H1 (cell line): ENCODE data around the gene EIF4A3. TPM values are rescaled to one million over a fixed set of nuclear protein-coding genes. Genes with fewer than 3 reads are reported as not detected.

Experiments
- CTCF ChIA-PET: fragments of 300-600 bp; sonication (Branson Sonifier 250); formaldehyde crosslinking; loops from one replicate; lab custom pipeline; 2021; ENCODE audit not compliant: partially characterized antibody; lab: Charles Lee
- POLR2A ChIA-PET: fragments of 300-600 bp; sonication (Branson Sonifier 250); formaldehyde crosslinking; loops from one replicate; lab custom pipeline; 2021; ENCODE audit warnings: inconsistent platforms; ENCODE audit not compliant: partially characterized antibody; lab: Charles Lee
- DNase-seq, 2 experiments: peaks; one replicate each; pipeline versions ENCODE4 v3.0.0 to v3.0.0-alpha.2; 2010 to 2022; ENCODE audit warnings: low spot score in 2 of 2, low read depth in 1 of 2, mixed read lengths in 1 of 2
- FAIRE-seq: peaks from 2 replicates; lab custom pipeline; 2011; peaks lifted over from hg19 to GRCh38; lab: Jason Lieb, UNC
- H2AFZ ChIP-seq: 2 replicates; pipeline ENCODE4 v1.8.1; 2012; ENCODE audit warnings: low read length, inconsistent platforms
- H2AK5ac ChIP-seq: 2 replicates; pipeline ENCODE4 v1.6.1; 2013; ENCODE audit warnings: low read depth, low read length
- H2BK120ac ChIP-seq: replicated peaks from 2 replicates; pipeline ENCODE3; 2013; ENCODE audit warnings: low read depth, low read length, inconsistent platforms
- H2BK12ac ChIP-seq: 2 replicates; pipeline ENCODE4 v1.6.1; 2013; ENCODE audit warnings: low read depth, low read length
- H2BK15ac ChIP-seq: 2 replicates; pipeline ENCODE4 v1.6.1; 2013; ENCODE audit warnings: low read length
- H2BK20ac ChIP-seq: 2 replicates; pipeline ENCODE4 v1.6.1; 2013; ENCODE audit warnings: low read length
- H2BK5ac ChIP-seq: 2 replicates; pipeline ENCODE4 v1.6.1; 2013; ENCODE audit warnings: low read depth, low read length
- H3K14ac ChIP-seq: 2 replicates; pipeline ENCODE4 v1.6.1; 2013; ENCODE audit warnings: inconsistent platforms; ENCODE audit not compliant: insufficient read length
- H3K18ac ChIP-seq: 2 replicates; pipeline ENCODE4 v1.6.1; 2013; ENCODE audit warnings: low read length; ENCODE audit errors: extremely low read depth
- H3K23ac ChIP-seq: 2 replicates; pipeline ENCODE4 v1.6.1; 2013; ENCODE audit warnings: inconsistent platforms; ENCODE audit not compliant: insufficient read length
- H3K23me2 ChIP-seq: 2 replicates; pipeline ENCODE4 v1.6.1; 2013; ENCODE audit warnings: low read depth, low read length
- H3K27ac ChIP-seq: 2 replicates; pipeline ENCODE4 v1.6.1; 2011; ENCODE audit warnings: low read depth, low read length, inconsistent platforms
- H3K27me3 ChIP-seq, 4 experiments: replicated peaks in 1 of 4; 1 replicate in 1 of 4; 2 replicates in 3 of 4; pipeline versions ENCODE4 v1.6.1 to v1.8.1; 2011 to 2013; ENCODE audit warnings: low read length in 3 of 4, mild to moderate bottlenecking in 3 of 4, inconsistent platforms in 2 of 4, mixed read lengths in 2 of 4, moderate library complexity in 1 of 4; ENCODE audit not compliant: control insufficient read depth in 3 of 4, insufficient read depth in 3 of 4; ENCODE audit errors: extremely low read depth in 1 of 4
- H3K36me3 ChIP-seq, 4 experiments: 2 replicates each; pipeline versions ENCODE4 v1.6.1 to v1.8.1; 2011 to 2013; ENCODE audit warnings: mild to moderate bottlenecking in 4 of 4, low read length in 3 of 4, moderate library complexity in 2 of 4, control low read depth in 1 of 4, inconsistent platforms in 1 of 4; ENCODE audit not compliant: insufficient read depth in 4 of 4, control insufficient read depth in 2 of 4
- H3K4ac ChIP-seq: replicated peaks from 2 replicates; pipeline ENCODE3; 2013; ENCODE audit warnings: low read length, low read depth, mixed read lengths, inconsistent platforms; ENCODE audit not compliant: insufficient read length
- H3K4me1 ChIP-seq, 4 experiments: replicated peaks in 1 of 4; 1 replicate in 1 of 4; 2 replicates in 3 of 4; pipeline versions ENCODE4 v1.6.1 to v1.8.1; 2011 to 2013; ENCODE audit warnings: low read length in 3 of 4, inconsistent platforms in 2 of 4, mixed read lengths in 1 of 4; ENCODE audit not compliant: insufficient read depth in 4 of 4, control insufficient read depth in 3 of 4
- H3K4me2 ChIP-seq, 2 experiments: 2 replicates each; pipeline versions ENCODE4 v1.6.1 to v1.8.1; 2011 to 2013; ENCODE audit warnings: low read depth in 2 of 2, low read length in 2 of 2, control low read depth in 1 of 2, inconsistent platforms in 1 of 2, mild to moderate bottlenecking in 1 of 2; ENCODE audit not compliant: insufficient read depth in 1 of 2
- H3K4me3 ChIP-seq, 4 experiments: fragments of 200-600, 300-600 bp in 1 of 4; sonication (generic), shearing (Covaris generic), sonication (Bioruptor Twin) in 1 of 4; 2 replicates each; pipeline versions ENCODE4 v1.5.1 to v1.8.1; 2011 to 2016; ENCODE audit warnings: low read length in 4 of 4, low read depth in 3 of 4, control low read depth in 2 of 4, inconsistent platforms in 2 of 4, mild to moderate bottlenecking in 2 of 4, mixed read lengths in 1 of 4, moderate library complexity in 1 of 4; ENCODE audit not compliant: insufficient read depth in 2 of 4; ENCODE audit errors: extremely low read depth in 1 of 4
- H3K56ac ChIP-seq: replicated peaks from 2 replicates; pipeline ENCODE3; 2013; ENCODE audit warnings: low read depth, mild to moderate bottlenecking, mixed read lengths, low read length, inconsistent platforms; ENCODE audit not compliant: insufficient read length
- H3K79me1 ChIP-seq: 2 replicates; pipeline ENCODE4 v1.6.1; 2013; ENCODE audit warnings: low read depth, low read length, control low read depth
- H3K79me2 ChIP-seq, 2 experiments: 2 replicates each; pipeline versions ENCODE4 v1.6.1 to v1.8.1; 2012 to 2013; ENCODE audit warnings: low read length in 2 of 2, mild to moderate bottlenecking in 2 of 2, inconsistent platforms in 1 of 2; ENCODE audit not compliant: insufficient read depth in 2 of 2, control insufficient read depth in 1 of 2
- H3K9ac ChIP-seq, 4 experiments: replicated peaks in 1 of 4; 1 replicate in 1 of 4; 2 replicates in 3 of 4; pipeline versions ENCODE4 v1.6.1 to v1.8.1; 2011 to 2013; ENCODE audit warnings: low read depth in 3 of 4, low read length in 3 of 4, control low read depth in 2 of 4, mild to moderate bottlenecking in 2 of 4, moderate library complexity in 2 of 4, inconsistent platforms in 1 of 4; ENCODE audit errors: extremely low read depth in 1 of 4
- H3K9me3 ChIP-seq, 2 experiments: 2 replicates each; pipeline versions ENCODE4 v1.6.1 to v1.8.1; 2012 to 2013; ENCODE audit warnings: mild to moderate bottlenecking in 2 of 2, moderate library complexity in 2 of 2, control low read depth in 1 of 2, inconsistent platforms in 1 of 2, low read depth in 1 of 2, low read length in 1 of 2, mixed read lengths in 1 of 2; ENCODE audit not compliant: insufficient read depth in 2 of 2
- H4K20me1 ChIP-seq, 2 experiments: replicated peaks in 1 of 2; 2 replicates each; pipeline versions ENCODE3 to v1.8.1; 2011 to 2013; ENCODE audit warnings: inconsistent platforms in 2 of 2, low read length in 2 of 2, mild to moderate bottlenecking in 1 of 2; ENCODE audit not compliant: insufficient read depth in 2 of 2, control insufficient read depth in 1 of 2
- H4K5ac ChIP-seq: 2 replicates; pipeline ENCODE4 v1.6.1; 2013; ENCODE audit warnings: low read length, low read depth, mixed read lengths, inconsistent platforms; ENCODE audit not compliant: insufficient read length
- H4K8ac ChIP-seq: 2 replicates; pipeline ENCODE4 v1.8.0; 2013; ENCODE audit warnings: mild to moderate bottlenecking, moderate library complexity, low read length, inconsistent platforms; ENCODE audit not compliant: insufficient read depth; ENCODE audit errors: extremely low read depth
- H4K91ac ChIP-seq: replicated peaks from 2 replicates; pipeline ENCODE3; 2013; ENCODE audit warnings: low read length, mixed read lengths, inconsistent platforms; ENCODE audit not compliant: insufficient read length
- BACH1 ChIP-seq: IDR thresholded peaks from 2 replicates; pipeline ENCODE4 v1.6.1; 2012; ENCODE audit warnings: low read length, improper control_type of control experiment
- CHD1 ChIP-seq: IDR thresholded peaks from 2 replicates; pipeline ENCODE4 v1.6.1; 2012; ENCODE audit warnings: low read depth, low read length, improper control_type of control experiment
- CREB1 ChIP-seq: IDR thresholded peaks from 2 replicates; pipeline ENCODE4 v1.6.1; 2012; ENCODE audit warnings: inconsistent platforms
- JUND ChIP-seq: IDR thresholded peaks from 2 replicates; pipeline ENCODE4 v1.6.1; 2011; ENCODE audit warnings: mild to moderate bottlenecking, improper control_type of control experiment, low read length
- KDM1A ChIP-seq: fragments of 200-600, 300-600 bp; sonication (generic); IDR thresholded peaks from 2 replicates; pipeline ENCODE4 v1.7.1; 2016; ENCODE audit warnings: mild to moderate bottlenecking, low read length, borderline replicate concordance
- MAFK ChIP-seq: IDR thresholded peaks from 2 replicates; pipeline ENCODE4 v1.6.1; 2012; ENCODE audit warnings: low read depth, mild to moderate bottlenecking, improper control_type of control experiment, low read length
- NANOG ChIP-seq: IDR thresholded peaks from 2 replicates; pipeline ENCODE4 v1.6.1; 2011; ENCODE audit warnings: low read length, low read depth, mild to moderate bottlenecking, inconsistent platforms; ENCODE audit not compliant: insufficient read depth, poor library complexity, severe bottlenecking
- RFX5 ChIP-seq: IDR thresholded peaks from 2 replicates; pipeline ENCODE4 v1.6.1; 2011; ENCODE audit warnings: low read depth, low read length, improper control_type of control experiment, borderline replicate concordance
- RNF2 ChIP-seq: fragments of 200-900, 300-1000 bp; sonication (generic); IDR thresholded peaks from 2 replicates; pipeline ENCODE4 v1.7.1; 2016; ENCODE audit warnings: borderline replicate concordance, low read depth, mild to moderate bottlenecking, antibody characterized with exemption, low read length; ENCODE audit not compliant: poor library complexity, severe bottlenecking; ENCODE audit errors: missing control alignments
- SIRT6 ChIP-seq: IDR thresholded peaks from one replicate; pipeline ENCODE4 v1.7.1; 2012; ENCODE audit warnings: low read length, inconsistent platforms
- TAF1 ChIP-seq: IDR thresholded peaks from 2 replicates; pipeline ENCODE4 v1.6.1; 2011; ENCODE audit warnings: mild to moderate bottlenecking, low read depth, low read length
- YY1 ChIP-seq: IDR thresholded peaks from 2 replicates; pipeline ENCODE4 v1.6.1; 2011; ENCODE audit warnings: low read depth, mild to moderate bottlenecking, low read length
- WGBS, 2 experiments: shearing (Covaris generic) in 1 of 2; methylation state at CpG; one replicate each; pipeline versions ENCODE4 v1.1.6 to v1.1.7; 2013 to 2015; ENCODE audit warnings: low lambda C conversion rate in 2 of 2, mixed read lengths in 2 of 2, inconsistent platforms in 1 of 2, low coverage in 1 of 2, missing lambda C conversion rate in 1 of 2; ENCODE audit not compliant: insufficient replicate concordance in 2 of 2, insufficient coverage in 1 of 2, insufficient read length in 1 of 2; ENCODE audit errors: extremely low coverage in 1 of 2, missing lambda C conversion rate in 1 of 2; 5-methylcytosine and 5-hydroxymethylcytosine counted together
- polyA plus RNA-seq, 7 experiments: library from polyadenylated mRNA; depleted of rRNA in 3 of 7; stranded (reverse) in 5 of 7; unstranded in 2 of 7; fragments of >200 nt in 5 of 7; fragments of 200-250 nt in 2 of 7; gene quantifications; 1 replicate in 5 of 7; 2 replicates in 1 of 7; 4 replicates in 1 of 7; pipeline versions ENCODE4 v1.2.1 to v1.2.3, GENCODE V29; 2011 to 2013; ENCODE audit warnings: missing spikeins in 2 of 7, mixed read lengths in 2 of 7
- total RNA-seq: library from RNA; stranded (reverse); fragmentation: NEBNext Ultra II Directional; extraction: Animal tissue kit (Norgen Biotek cat#: 25700); gene quantifications from 2 replicates; pipeline ENCODE4 v1.2.1, GENCODE V29; 2021
- TF ChIP-seq, protein P1 (sequence below): IDR thresholded peaks from 2 replicates; pipeline ENCODE4 v1.6.1; 2012; ENCODE audit warnings: low read length, inconsistent platforms

Gene EIF4A3
- total and polyA plus RNA-seq, 2 of the 8 experiments (the other 6 are each of a cell fraction or from before 2014, with no cell fraction given) = 142 to 146 TPM

DNA sequence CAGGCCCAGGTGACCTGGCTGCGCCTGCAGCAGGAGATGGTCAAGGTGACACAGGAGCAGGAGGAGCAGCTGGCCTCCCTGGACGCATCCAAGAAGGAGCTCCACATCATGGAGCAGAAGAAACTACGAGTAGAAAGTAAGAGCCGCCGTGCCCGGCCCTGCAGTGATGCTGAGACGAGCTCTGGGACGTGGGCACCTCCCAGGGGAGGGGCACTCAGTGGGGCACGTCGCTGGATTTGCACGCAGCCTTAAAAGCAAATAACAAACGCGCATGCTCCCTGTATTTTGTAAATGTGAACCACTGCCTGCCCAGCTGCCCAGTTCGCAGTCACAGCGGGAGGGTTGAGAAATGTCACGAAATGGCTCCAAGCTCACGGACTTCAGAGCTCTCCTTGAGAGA, 60.8 kb downstream of the EIF4A3 start:
- Histone ChIP-seq H3K79me2 (no peaks in the 10 kb centered on the region), H3K79me1 (no peaks in the 10 kb centered on the region), H3K4me3 (no peak overlapping the region), H3K18ac (no peak overlapping the region), H2BK120ac (no peak overlapping the region), H3K23ac (no peak overlapping the region), H3K14ac (no peak overlapping the region), H2BK20ac (no peak overlapping the region), H3K9ac (no peak overlapping the region), H3K27ac (no peak overlapping the region), H2AK5ac (no peak overlapping the region), H2BK15ac (no peak overlapping the region), H3K23me2 (no peaks in the 10 kb centered on the region), H2BK12ac (no peak overlapping the region), H3K4ac (no peak overlapping the region), H4K8ac (no peak overlapping the region), H3K27me3 (no peaks in the 10 kb centered on the region), H2BK5ac (no peak overlapping the region), H3K36me3 (no peaks in the 10 kb centered on the region), H3K9me3 (no peaks in the 10 kb centered on the region), H4K5ac (no peak overlapping the region), H3K56ac (no peak overlapping the region), H3K4me2 (no peak overlapping the region), H2AFZ (no peak overlapping the region), H3K4me1 (peaks cover 0 to 5% (median 1%) of the 10 kb centered on the region in 4 experiments; a peak in 4 of 7 replicates), H4K20me1 (no peaks in the 10 kb centered on the region), H4K91ac (no peak overlapping the region)
- POLR2A ChIA-PET = interaction anchor here (1.0 to 2.2 kb wide), 2 partner anchors 15 to 38 kb away, joined by 5 to 8 read pairs; partner anchors contain the start of gene GAA
- CTCF ChIA-PET = interaction anchor here (0.6 to 2.3 kb wide), 11 partner anchors 9 to 267 kb away, joined by 3 to 8 read pairs (median 3); partner anchors contain the start of gene GAA
- WGBS, 2 experiments = 92% methylated on average over 16 of the region's 17 CpGs; no CpG with 5 or more reads in 1 of the 2 experiments
- no peak for FAIRE-seq
- no peak for DNase-seq
- TF ChIP-seq JUND (no peak), YY1 (no peak), SIRT6 (no peak), KDM1A (no peak), RFX5 (no peak), MAFK (no peak), CREB1 (no peak), CHD1 (no peak), NANOG (no peak), TAF1 (no peak), RNF2 (no peak), BACH1 (no peak)
- TF ChIP-seq, protein P1, sequence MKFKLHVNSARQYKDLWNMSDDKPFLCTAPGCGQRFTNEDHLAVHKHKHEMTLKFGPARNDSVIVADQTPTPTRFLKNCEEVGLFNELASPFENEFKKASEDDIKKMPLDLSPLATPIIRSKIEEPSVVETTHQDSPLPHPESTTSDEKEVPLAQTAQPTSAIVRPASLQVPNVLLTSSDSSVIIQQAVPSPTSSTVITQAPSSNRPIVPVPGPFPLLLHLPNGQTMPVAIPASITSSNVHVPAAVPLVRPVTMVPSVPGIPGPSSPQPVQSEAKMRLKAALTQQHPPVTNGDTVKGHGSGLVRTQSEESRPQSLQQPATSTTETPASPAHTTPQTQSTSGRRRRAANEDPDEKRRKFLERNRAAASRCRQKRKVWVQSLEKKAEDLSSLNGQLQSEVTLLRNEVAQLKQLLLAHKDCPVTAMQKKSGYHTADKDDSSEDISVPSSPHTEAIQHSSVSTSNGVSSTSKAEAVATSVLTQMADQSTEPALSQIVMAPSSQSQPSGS = no peak
